ENCODE data around the gene ASTN2.

ASTN2 gene

GRCh38 chr9:116987721-116988485 lies 427.0 kb downstream of the ASTN2 start:
- H3K4me1 ChIP-seq (ENCODE audit: insufficient read depth, low read length) = no peaks in the 10 kb centered on the region
- H3K9me3 ChIP-seq (ENCODE audit: low read length) = no peaks in the 10 kb centered on the region
- H3K27ac ChIP-seq (ENCODE audit: low read depth, low read length) = no peak overlapping the region
- no peak overlapping the region for H3K4me3 ChIP-seq (ENCODE audit: low read depth in 1 of 2, low read length in 2 of 2)
- H3K36me3 ChIP-seq (ENCODE audit: insufficient read depth, low read length) = no peaks in the 10 kb centered on the region
- H3K9ac ChIP-seq (ENCODE audit: low read length) = no peak overlapping the region
- no peaks in the 10 kb centered on the region for H3K27me3 ChIP-seq (ENCODE audit: control insufficient read depth in 1 of 2, insufficient read depth in 2 of 2, low read length in 2 of 2)

GRCh38 chr9:116986015-116986414 lies 428.8 kb downstream of the ASTN2 start:
- no peak overlapping the region for H3K27ac ChIP-seq (ENCODE audit: low read depth, low read length)
- no peaks in the 10 kb centered on the region for H3K36me3 ChIP-seq (ENCODE audit: insufficient read depth, low read length)

GRCh38 chr9:116985596-116985995 lies 429.3 kb downstream of the ASTN2 start:
- Histone ChIP-seq H3K9me3 (ENCODE audit: low read length) (no peaks in the 10 kb centered on the region), H3K36me3 (ENCODE audit: insufficient read depth, low read length) (no peaks in the 10 kb centered on the region), H3K27me3 (ENCODE audit: control insufficient read depth in 1 of 2, insufficient read depth in 2 of 2, low read length in 2 of 2) (no peaks in the 10 kb centered on the region), H3K27ac (ENCODE audit: low read depth, low read length) (no peak overlapping the region), H3K4me1 (ENCODE audit: insufficient read depth, low read length) (no peaks in the 10 kb centered on the region), H3K9ac (ENCODE audit: low read length) (no peak overlapping the region), H3K4me3 (ENCODE audit: low read depth in 1 of 2, low read length in 2 of 2) (no peak overlapping the region)

More at GRCh38 chr9:116986015-116986414, 428.8 kb downstream of the ASTN2 start:
- Histone ChIP-seq H3K9ac (ENCODE audit: low read length) (no peak overlapping the region), H3K4me1 (ENCODE audit: insufficient read depth, low read length) (no peaks in the 10 kb centered on the region), H3K9me3 (ENCODE audit: low read length) (no peaks in the 10 kb centered on the region), H3K27me3 (ENCODE audit: control insufficient read depth in 1 of 2, insufficient read depth in 2 of 2, low read length in 2 of 2) (no peaks in the 10 kb centered on the region), H3K4me3 (ENCODE audit: low read depth in 1 of 2, low read length in 2 of 2) (no peak overlapping the region)

GRCh38 chr9:116984111-116984510 lies 430.7 kb downstream of the ASTN2 start:
- no peaks in the 10 kb centered on the region for H3K36me3 ChIP-seq (ENCODE audit: insufficient read depth, low read length)

GRCh38 chr9:116980582-116981120 lies 434.2 kb downstream of the ASTN2 start:
- Histone ChIP-seq H3K27ac (ENCODE audit: low read depth, low read length) (no peak overlapping the region), H3K9ac (ENCODE audit: low read length) (no peak overlapping the region), H3K9me3 (ENCODE audit: low read length) (no peaks in the 10 kb centered on the region), H3K4me1 (ENCODE audit: insufficient read depth, low read length) (no peaks in the 10 kb centered on the region), H3K27me3 (ENCODE audit: control insufficient read depth in 1 of 2, insufficient read depth in 2 of 2, low read length in 2 of 2) (no peaks in the 10 kb centered on the region), H3K4me3 (ENCODE audit: low read depth in 1 of 2, low read length in 2 of 2) (no peak overlapping the region), H3K36me3 (ENCODE audit: insufficient read depth, low read length) (no peaks in the 10 kb centered on the region)

More at GRCh38 chr9:116984111-116984510, 430.7 kb downstream of the ASTN2 start:
- Histone ChIP-seq H3K9me3 (ENCODE audit: low read length) (no peaks in the 10 kb centered on the region), H3K4me3 (ENCODE audit: low read depth in 1 of 2, low read length in 2 of 2) (no peak overlapping the region), H3K27me3 (ENCODE audit: control insufficient read depth in 1 of 2, insufficient read depth in 2 of 2, low read length in 2 of 2) (no peaks in the 10 kb centered on the region), H3K27ac (ENCODE audit: low read depth, low read length) (no peak overlapping the region), H3K9ac (ENCODE audit: low read length) (no peak overlapping the region), H3K4me1 (ENCODE audit: insufficient read depth, low read length) (no peaks in the 10 kb centered on the region)

- Histone ChIP-seq H3K4me3 (ENCODE audit: low read depth in 1 of 2, low read length in 2 of 2) (no peak overlapping the region), H3K9me3 (ENCODE audit: low read length) (no peaks in the 10 kb centered on the region), H3K9ac (ENCODE audit: low read length) (no peak overlapping the region), H3K36me3 (ENCODE audit: insufficient read depth, low read length) (no peaks in the 10 kb centered on the region), H3K4me1 (ENCODE audit: insufficient read depth, low read length) (no peaks in the 10 kb centered on the region), H3K27me3 (ENCODE audit: control insufficient read depth in 1 of 2, insufficient read depth in 2 of 2, low read length in 2 of 2) (no peaks in the 10 kb centered on the region), H3K27ac (ENCODE audit: low read depth, low read length) (no peak overlapping the region)
Measured at GRCh38 chr9:116979456-116979855, 435.4 kb downstream of the ASTN2 start.

- no peak overlapping the region for H3K4me3 ChIP-seq (ENCODE audit: low read depth in 1 of 2, low read length in 2 of 2)
- no peaks in the 10 kb centered on the region for H3K27me3 ChIP-seq (ENCODE audit: control insufficient read depth in 1 of 2, insufficient read depth in 2 of 2, low read length in 2 of 2)
- no peak overlapping the region for H3K9ac ChIP-seq (ENCODE audit: low read length)
- H3K4me1 ChIP-seq (ENCODE audit: insufficient read depth, low read length) = no peaks in the 10 kb centered on the region
- no peaks in the 10 kb centered on the region for H3K9me3 ChIP-seq (ENCODE audit: low read length)
- no peak overlapping the region for H3K27ac ChIP-seq (ENCODE audit: low read depth, low read length)
- no peaks in the 10 kb centered on the region for H3K36me3 ChIP-seq (ENCODE audit: insufficient read depth, low read length)
Measured at GRCh38 chr9:116978155-116978554, 436.7 kb downstream of the ASTN2 start.

- H3K9ac ChIP-seq (ENCODE audit: low read length) = no peak overlapping the region
- H3K4me3 ChIP-seq (ENCODE audit: low read depth in 1 of 2, low read length in 2 of 2) = no peak overlapping the region
- no peaks in the 10 kb centered on the region for H3K36me3 ChIP-seq (ENCODE audit: insufficient read depth, low read length)
- H3K27ac ChIP-seq (ENCODE audit: low read depth, low read length) = no peak overlapping the region
- H3K9me3 ChIP-seq (ENCODE audit: low read length) = no peaks in the 10 kb centered on the region
- H3K27me3 ChIP-seq (ENCODE audit: control insufficient read depth in 1 of 2, insufficient read depth in 2 of 2, low read length in 2 of 2) = no peaks in the 10 kb centered on the region
- H3K4me1 ChIP-seq (ENCODE audit: insufficient read depth, low read length) = no peaks in the 10 kb centered on the region
Measured at GRCh38 chr9:116975126-116975525, 439.7 kb downstream of the ASTN2 start.

- H3K9me3 ChIP-seq (ENCODE audit: low read length) = no peaks in the 10 kb centered on the region
- H3K4me3 ChIP-seq (ENCODE audit: low read depth in 1 of 2, low read length in 2 of 2) = no peak overlapping the region
- H3K9ac ChIP-seq (ENCODE audit: low read length) = no peak overlapping the region
- H3K27me3 ChIP-seq (ENCODE audit: control insufficient read depth in 1 of 2, insufficient read depth in 2 of 2, low read length in 2 of 2) = no peaks in the 10 kb centered on the region
- no peaks in the 10 kb centered on the region for H3K36me3 ChIP-seq (ENCODE audit: insufficient read depth, low read length)
- H3K4me1 ChIP-seq (ENCODE audit: insufficient read depth, low read length) = no peaks in the 10 kb centered on the region
- no peak overlapping the region for H3K27ac ChIP-seq (ENCODE audit: low read depth, low read length)
Measured at GRCh38 chr9:116966199-116966598, 448.7 kb downstream of the ASTN2 start.

- Histone ChIP-seq H3K9me3 (ENCODE audit: low read length) (no peaks in the 10 kb centered on the region), H3K4me3 (ENCODE audit: low read depth in 1 of 2, low read length in 2 of 2) (no peak overlapping the region), H3K9ac (ENCODE audit: low read length) (no peak overlapping the region), H3K27ac (ENCODE audit: low read depth, low read length) (no peak overlapping the region), H3K27me3 (ENCODE audit: control insufficient read depth in 1 of 2, insufficient read depth in 2 of 2, low read length in 2 of 2) (no peaks in the 10 kb centered on the region), H3K4me1 (ENCODE audit: insufficient read depth, low read length) (no peaks in the 10 kb centered on the region), H3K36me3 (ENCODE audit: insufficient read depth, low read length) (no peaks in the 10 kb centered on the region)
Measured at GRCh38 chr9:116964258-116964657, 450.6 kb downstream of the ASTN2 start.

GRCh38 chr9:116959809-116960208 lies 455.0 kb downstream of the ASTN2 start:
- Histone ChIP-seq H3K27me3 (ENCODE audit: control insufficient read depth in 1 of 2, insufficient read depth in 2 of 2, low read length in 2 of 2) (no peaks in the 10 kb centered on the region), H3K27ac (ENCODE audit: low read depth, low read length) (no peak overlapping the region), H3K9ac (ENCODE audit: low read length) (no peak overlapping the region), H3K9me3 (ENCODE audit: low read length) (no peaks in the 10 kb centered on the region), H3K4me1 (ENCODE audit: insufficient read depth, low read length) (no peaks in the 10 kb centered on the region), H3K4me3 (ENCODE audit: low read depth in 1 of 2, low read length in 2 of 2) (no peak overlapping the region), H3K36me3 (ENCODE audit: insufficient read depth, low read length) (no peaks in the 10 kb centered on the region)

- H3K4me1 ChIP-seq (ENCODE audit: insufficient read depth, low read length) = no peaks in the 10 kb centered on the region
- H3K27ac ChIP-seq (ENCODE audit: low read depth, low read length) = no peak overlapping the region
- H3K9ac ChIP-seq (ENCODE audit: low read length) = no peak overlapping the region
- no peaks in the 10 kb centered on the region for H3K36me3 ChIP-seq (ENCODE audit: insufficient read depth, low read length)
- H3K4me3 ChIP-seq (ENCODE audit: low read depth in 1 of 2, low read length in 2 of 2) = no peak overlapping the region
- no peaks in the 10 kb centered on the region for H3K9me3 ChIP-seq (ENCODE audit: low read length)
- no peaks in the 10 kb centered on the region for H3K27me3 ChIP-seq (ENCODE audit: control insufficient read depth in 1 of 2, insufficient read depth in 2 of 2, low read length in 2 of 2)
Measured at GRCh38 chr9:116958881-116959280, 456.0 kb downstream of the ASTN2 start.

All from muscle layer of colon (tissue), 2 donors.